CD4-positive, alpha-beta T cell treated with Interleukin-21 for 1 hour (primary cell): ENCODE results near the gene SETD6.
"Not testable (repeated sequence)": the region's sequence is repeated elsewhere in the genome, so short reads cannot be mapped to it uniquely, and the experiment has no call there.

ENCODE experiments used
- DNase-seq: peaks from one replicate; pipeline ENCODE4 v3.0.0-alpha.2; 2020

SETD6 gene

DNA sequence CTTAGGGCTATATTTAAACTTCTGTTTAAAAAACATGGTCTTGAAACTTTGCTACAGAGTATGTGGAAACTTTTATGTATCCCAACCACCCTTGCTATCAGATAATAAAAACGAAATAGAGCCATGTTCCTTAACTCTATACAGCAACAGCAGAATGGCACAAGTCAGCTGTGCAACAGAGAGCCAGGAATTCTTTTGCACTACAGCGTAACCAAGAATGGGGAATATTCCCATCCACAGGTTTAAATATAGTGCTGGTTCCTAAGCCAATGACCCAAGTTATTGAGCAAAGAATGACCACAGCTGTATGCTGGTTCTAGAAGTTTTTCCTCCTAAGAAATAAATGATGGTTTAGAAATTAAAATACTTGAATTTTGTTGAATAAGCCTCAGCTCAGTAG lies 33.1 kb downstream of the SETD6 start:
- DNase-seq: no peak

GRCh38 chr16:58551496-58551895 lies 36.2 kb downstream of the SETD6 start:
- no peak for DNase-seq

- no peak for DNase-seq
Measured at GRCh38 chr16:58556678-58557077, 41.4 kb downstream of the SETD6 start.

DNA sequence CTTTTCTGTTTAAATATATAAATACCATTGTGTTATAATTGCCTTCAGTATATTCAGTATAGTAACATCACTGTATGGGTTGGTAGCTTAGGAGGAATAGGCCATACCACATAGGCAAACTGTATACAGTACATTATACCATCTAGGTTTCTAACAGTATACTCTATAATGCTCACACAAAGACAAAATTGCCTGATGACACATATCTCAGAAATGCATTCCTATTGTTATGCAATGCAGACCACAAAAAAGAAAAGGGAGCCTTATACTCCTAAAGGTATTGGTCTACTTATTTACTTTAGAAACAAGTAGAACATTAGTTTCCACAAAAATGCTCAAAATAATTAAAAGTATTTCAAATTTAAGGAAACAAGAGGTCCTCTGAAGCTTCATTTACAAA lies 47.9 kb downstream of the SETD6 start:
- no peak for DNase-seq

DNA sequence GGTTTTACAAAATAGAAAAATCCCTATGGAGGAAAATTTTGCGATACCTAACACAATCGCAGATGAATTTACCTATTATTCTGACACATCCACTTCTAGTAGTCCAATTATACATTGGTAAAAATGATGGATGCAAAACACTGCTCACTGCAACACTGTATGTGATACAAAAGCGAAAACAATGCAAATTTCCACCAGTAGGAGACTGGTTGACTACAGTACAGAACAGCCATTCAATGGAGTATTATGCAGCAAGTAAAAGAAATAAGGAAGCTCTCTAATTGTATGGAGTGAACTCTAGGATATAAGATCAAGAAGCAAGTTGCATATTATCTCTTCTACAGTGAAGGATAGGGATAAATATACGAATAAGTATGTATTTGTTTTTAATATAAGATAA lies 48.5 kb downstream of the SETD6 start:
- DNase-seq: no peak

DNA sequence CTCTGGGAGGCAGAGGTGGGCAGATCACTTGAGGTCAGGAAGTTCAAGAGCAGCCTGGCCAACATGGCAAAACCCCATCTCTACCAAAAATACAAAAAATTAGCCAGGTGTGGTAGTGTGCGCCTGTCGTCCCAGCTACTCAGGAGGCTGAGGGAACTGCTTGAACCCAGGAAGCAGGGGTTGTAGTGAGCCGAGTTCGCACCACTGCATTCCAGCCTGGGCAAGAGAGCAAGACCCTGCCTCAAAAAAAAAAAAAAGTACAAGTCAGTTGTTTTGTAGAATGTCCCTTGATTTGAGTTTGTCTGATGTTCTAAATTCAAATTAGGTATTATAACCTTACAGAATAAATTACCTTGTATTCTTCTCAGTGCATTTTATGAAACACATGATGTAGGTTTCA lies 50.4 kb downstream of the SETD6 start:
- not testable (repeated sequence) for DNase-seq
